ENCODE data around the gene AQP12A.

GRCh38 chr2:240732184-240732583 lies 40.5 kb downstream of the AQP12A start:
- TF ChIP-seq FOXM1 (IDR thresholded peaks at IDR 0.05; ENCODE audit: low read depth, low read length) (no peak), CBFB (IDR thresholded peaks at IDR 0.05; ENCODE audit: low read depth) (no peak), EZH2 (IDR thresholded peaks at IDR 0.05; ENCODE audit: borderline replicate concordance, control insufficient read depth, low read depth, low read length) (no peak), USF2 (IDR thresholded peaks at IDR 0.05; ENCODE audit: borderline replicate concordance, low read depth, low read length) (no peak), NFYB (IDR thresholded peaks at IDR 0.05; ENCODE audit: insufficient read depth, low read depth, low read length) (no peak), PRDM15 (CRISPR knock-in tag; IDR thresholded peaks at IDR 0.05) (no peak)
